GM12873 (cell line): ENCODE measurements around the gene UBE2N.

Source experiments
- CTCF ChIP-seq: IDR thresholded peaks from 2 replicates; pipeline ENCODE4 v1.5.1; 2012; ENCODE audit warnings: low read depth, mild to moderate bottlenecking, moderate library complexity, low read length, control low read depth; ENCODE audit not compliant: insufficient read depth; ENCODE audit errors: missing control alignments

The UBE2N gene

GRCh38 chr12:93366422-93366821 is 75.3 kb downstream of the UBE2N start:
- no peak for TF ChIP-seq CTCF

- no peak for TF ChIP-seq CTCF
These were observed 75.9 kb downstream of the UBE2N start for GRCh38 chr12:93365616-93366405.

- TF ChIP-seq CTCF, result no peak
These were observed 77.9 kb downstream of the UBE2N start for GRCh38 chr12:93363841-93364297.

GRCh38 chr12:93361151-93361919 is 80.4 kb downstream of the UBE2N start:
- no peak for TF ChIP-seq CTCF

GRCh38 chr12:93360688-93361087 is 81.1 kb downstream of the UBE2N start:
- no peak for TF ChIP-seq CTCF

- TF ChIP-seq CTCF, result no peak
These were observed 82.9 kb downstream of the UBE2N start for GRCh38 chr12:93358821-93359220.

GRCh38 chr12:93358058-93358457 is 83.7 kb downstream of the UBE2N start:
- TF ChIP-seq CTCF, result no peak
